Astrocyte (in vitro differentiated cells and primary cell): ENCODE data around the gene CTNNA2.

Source experiments
- CTCF ChIP-seq: IDR thresholded peaks from 2 replicates; pipeline ENCODE4 v1.5.1; 2011; ENCODE audit warnings: low read depth, mild to moderate bottlenecking, inconsistent platforms, low read length, moderate library complexity; ENCODE audit not compliant: insufficient read depth
- EZH2 ChIP-seq: IDR thresholded peaks from 2 replicates; pipeline ENCODE4 v1.6.1; 2012; ENCODE audit warnings: mild to moderate bottlenecking, low read length, inconsistent platforms; ENCODE audit not compliant: insufficient read depth

DNA sequence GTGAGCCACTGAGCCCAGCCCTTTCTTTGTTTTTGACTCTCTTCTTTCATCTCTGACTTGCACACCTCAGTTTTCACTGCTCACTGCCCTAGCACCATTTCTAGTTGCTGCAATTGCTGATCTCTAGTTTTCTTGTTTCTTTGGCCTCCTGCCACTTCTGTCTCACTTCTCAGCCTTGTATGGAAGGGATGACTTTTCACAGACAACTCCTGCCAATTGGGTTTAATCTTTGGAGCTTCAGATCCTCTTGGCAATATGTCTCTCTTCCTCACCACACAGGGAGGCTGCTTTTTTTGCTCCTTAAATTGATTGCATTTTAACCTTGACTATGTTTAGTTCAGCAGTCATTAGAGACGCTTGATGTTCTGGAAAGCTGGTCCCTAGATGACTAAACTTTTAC lies 323.1 kb downstream of the CTNNA2 start:
- no peak for TF ChIP-seq CTCF
- no peak for TF ChIP-seq EZH2
